MM.1S (cell line): Measurements from ENCODE around the gene DDX3X.

Experiments
- DNase-seq: peaks from one replicate; pipeline ENCODE4 v3.0.0-alpha.2; 2015
- H2AFZ ChIP-seq: fragments of 300-600 bp; sonication (generic); 2 replicates; pipeline ENCODE4 v1.6.0; 2016; ENCODE audit warnings: antibody characterized with exemption, low read length
- H3F3A ChIP-seq: fragments of 300-600 bp; sonication (generic); 2 replicates; pipeline ENCODE4 v1.6.1; 2016; ENCODE audit warnings: mild to moderate bottlenecking, antibody characterized with exemption, low read length, moderate library complexity, mixed read lengths; ENCODE audit not compliant: insufficient read depth
- H3K27ac ChIP-seq: fragments of 300-600 bp; sonication (generic); 2 replicates; pipeline ENCODE4 v1.5.1; 2016; ENCODE audit warnings: mild to moderate bottlenecking, low read length
- H3K27me3 ChIP-seq: fragments of 300-600 bp; sonication (generic); replicated peaks from 2 replicates; pipeline ENCODE4 v1.6.0; 2016; ENCODE audit warnings: low read length; ENCODE audit not compliant: insufficient read depth
- H3K36me3 ChIP-seq: fragments of 300-600 bp; sonication (generic); replicated peaks from 2 replicates; pipeline ENCODE4 v1.6.1; 2016; ENCODE audit warnings: mild to moderate bottlenecking, low read length, mixed read lengths; ENCODE audit not compliant: insufficient read depth
- H3K4me1 ChIP-seq: fragments of 300-600 bp; sonication (generic); 2 replicates; pipeline ENCODE4 v1.6.1; 2016; ENCODE audit warnings: low read length, mixed read lengths
- H3K4me2 ChIP-seq: fragments of 300-600 bp; sonication (generic); 2 replicates; pipeline ENCODE4 v1.6.0; 2016; ENCODE audit warnings: low read depth, low read length
- H3K4me3 ChIP-seq: fragments of 300-600 bp; sonication (generic); 2 replicates; pipeline ENCODE4 v1.5.1; 2016; ENCODE audit warnings: low read length, mixed read lengths
- H3K79me2 ChIP-seq: fragments of 300-600 bp; sonication (generic); 2 replicates; pipeline ENCODE4 v1.6.1; 2016; ENCODE audit warnings: mixed run types, low read length, mixed read lengths
- H3K9ac ChIP-seq: fragments of 300-600 bp; sonication (generic); 2 replicates; pipeline ENCODE4 v1.6.1; 2016; ENCODE audit warnings: low read length, mixed read lengths
- H3K9me2 ChIP-seq: fragments of 300-600 bp; sonication (generic); replicated peaks from 2 replicates; pipeline ENCODE4 v1.6.1; 2016; ENCODE audit warnings: mild to moderate bottlenecking, low read length, mixed read lengths; ENCODE audit not compliant: insufficient read depth
- H3K9me3 ChIP-seq: fragments of 300-600 bp; sonication (generic); replicated peaks from 2 replicates; pipeline ENCODE4 v1.6.1; 2016; ENCODE audit warnings: mild to moderate bottlenecking, low read length, mixed read lengths; ENCODE audit not compliant: insufficient read depth
- H4K20me1 ChIP-seq: fragments of 300-600 bp; sonication (generic); 2 replicates; pipeline ENCODE4 v1.6.1; 2016; ENCODE audit warnings: mild to moderate bottlenecking, low read length, moderate library complexity, mixed read lengths; ENCODE audit not compliant: insufficient read depth
- CTCF ChIP-seq: fragments of 300-600 bp; sonication (generic); IDR thresholded peaks from 2 replicates; pipeline ENCODE4 v1.5.1; 2016; ENCODE audit warnings: antibody characterized with exemption, low read length, mixed read lengths
- EZH2 ChIP-seq: fragments of 300-600 bp; sonication (generic); optimal IDR thresholded peaks from 2 replicates; pipeline ENCODE3; 2017; ENCODE audit warnings: low read depth, mild to moderate bottlenecking, antibody characterized with exemption, low read length, mixed read lengths
- EZH2phosphoT487 ChIP-seq: fragments of 300-600 bp; sonication (generic); IDR thresholded peaks from 2 replicates; pipeline ENCODE4 v1.6.1; 2018; ENCODE audit warnings: antibody characterized with exemption, low read length

Gene DDX3X

GRCh38 chrX:41377624-41378023, 43.7 kb downstream of the DDX3X start:
- H3K4me2 ChIP-seq, result no peak overlapping the region
- H3K27me3 ChIP-seq, result no peaks in the 10 kb centered on the region
- no peaks in the 10 kb centered on the region for H3K79me2 ChIP-seq
- H3K9ac ChIP-seq, result no peak overlapping the region
- no peaks in the 10 kb centered on the region for H3K9me3 ChIP-seq
- H3K4me1 ChIP-seq, result no peaks in the 10 kb centered on the region
- no peaks in the 10 kb centered on the region for H4K20me1 ChIP-seq
- TF ChIP-seq EZH2 (no peak), CTCF (no peak), EZH2phosphoT487 (no peak)
- DNase-seq, result no peak
- no peaks in the 10 kb centered on the region for H3F3A ChIP-seq
- H2AFZ ChIP-seq, result no peak overlapping the region
- no peak overlapping the region for H3K4me3 ChIP-seq
- no peaks in the 10 kb centered on the region for H3K36me3 ChIP-seq
- H3K9me2 ChIP-seq, result no peaks in the 10 kb centered on the region
- H3K27ac ChIP-seq, result no peak overlapping the region

- Histone ChIP-seq H4K20me1 (no peaks in the 10 kb centered on the region), H3K79me2 (no peaks in the 10 kb centered on the region), H3K27me3 (no peaks in the 10 kb centered on the region), H3F3A (no peaks in the 10 kb centered on the region), H3K4me1 (no peaks in the 10 kb centered on the region), H3K9me2 (no peaks in the 10 kb centered on the region), H3K9ac (no peak overlapping the region), H3K4me2 (no peak overlapping the region), H3K36me3 (no peaks in the 10 kb centered on the region), H3K9me3 (no peaks in the 10 kb centered on the region), H2AFZ (no peak overlapping the region), H3K27ac (no peak overlapping the region), H3K4me3 (no peak overlapping the region)
- no peak for DNase-seq
- TF ChIP-seq CTCF (no peak), EZH2 (no peak), EZH2phosphoT487 (no peak)
Observed at GRCh38 chrX:41381685-41382084, 47.7 kb downstream of the DDX3X start.

- Histone ChIP-seq H3K9me2 (no peaks in the 10 kb centered on the region), H3K27ac (no peak overlapping the region), H3K27me3 (no peaks in the 10 kb centered on the region), H3F3A (no peaks in the 10 kb centered on the region), H3K9ac (no peak overlapping the region), H3K4me2 (no peak overlapping the region), H3K9me3 (no peaks in the 10 kb centered on the region), H2AFZ (no peak overlapping the region), H3K36me3 (no peaks in the 10 kb centered on the region), H3K4me3 (no peak overlapping the region), H3K4me1 (no peaks in the 10 kb centered on the region), H3K79me2 (no peaks in the 10 kb centered on the region), H4K20me1 (no peaks in the 10 kb centered on the region)
- no peak for DNase-seq
- TF ChIP-seq EZH2phosphoT487, result no peak
- TF ChIP-seq EZH2, result no peak
- no peak for TF ChIP-seq CTCF
Observed at GRCh38 chrX:41382714-41383645, 49.0 kb downstream of the DDX3X start.
